Neutrophil (primary cell): ENCODE measurements around the gene SLC7A14.

ENCODE experiments used
- H3K27ac ChIP-seq: fragments of 200-600 bp; sonication (generic); 2 replicates; pipeline ENCODE4 v1.5.1; 2016; ENCODE audit warnings: mild to moderate bottlenecking, moderate library complexity
- H3K27me3 ChIP-seq: fragments of 200-600 bp; sonication (generic); 2 replicates; pipeline ENCODE4 v1.6.0; 2016; ENCODE audit warnings: mild to moderate bottlenecking
- H3K36me3 ChIP-seq: fragments of 200-600 bp; sonication (generic); 2 replicates; pipeline ENCODE4 v1.5.1; 2017
- H3K4me1 ChIP-seq, 2 experiments: fragments of 200-600 bp in 1 of 2; sonication (generic) in 1 of 2; 1 replicate in 1 of 2; 2 replicates in 1 of 2; pipeline versions ENCODE4 v1.5.1 to v1.6.1; 2013 to 2016; ENCODE audit warnings: low read depth in 1 of 2, low read length in 1 of 2, mild to moderate bottlenecking in 1 of 2, moderate library complexity in 1 of 2; ENCODE audit not compliant: control insufficient read depth in 1 of 2, insufficient read depth in 1 of 2
- H3K4me3 ChIP-seq, 2 experiments: fragments of 200-600 bp in 1 of 2; sonication (generic) in 1 of 2; 1 replicate in 1 of 2; 2 replicates in 1 of 2; pipeline ENCODE4 v1.5.1; 2013 to 2016; ENCODE audit warnings: low read depth in 1 of 2, low read length in 1 of 2, mild to moderate bottlenecking in 1 of 2, moderate library complexity in 1 of 2
- H3K9me3 ChIP-seq: fragments of 200-600 bp; sonication (generic); 2 replicates; pipeline ENCODE4 v1.5.1; 2016
- CTCF ChIP-seq: fragments of 200-600 bp; sonication (generic); IDR thresholded peaks from 2 replicates; pipeline ENCODE4 v1.5.1; 2016; ENCODE audit warnings: antibody characterized with exemption

SLC7A14 gene

DNA sequence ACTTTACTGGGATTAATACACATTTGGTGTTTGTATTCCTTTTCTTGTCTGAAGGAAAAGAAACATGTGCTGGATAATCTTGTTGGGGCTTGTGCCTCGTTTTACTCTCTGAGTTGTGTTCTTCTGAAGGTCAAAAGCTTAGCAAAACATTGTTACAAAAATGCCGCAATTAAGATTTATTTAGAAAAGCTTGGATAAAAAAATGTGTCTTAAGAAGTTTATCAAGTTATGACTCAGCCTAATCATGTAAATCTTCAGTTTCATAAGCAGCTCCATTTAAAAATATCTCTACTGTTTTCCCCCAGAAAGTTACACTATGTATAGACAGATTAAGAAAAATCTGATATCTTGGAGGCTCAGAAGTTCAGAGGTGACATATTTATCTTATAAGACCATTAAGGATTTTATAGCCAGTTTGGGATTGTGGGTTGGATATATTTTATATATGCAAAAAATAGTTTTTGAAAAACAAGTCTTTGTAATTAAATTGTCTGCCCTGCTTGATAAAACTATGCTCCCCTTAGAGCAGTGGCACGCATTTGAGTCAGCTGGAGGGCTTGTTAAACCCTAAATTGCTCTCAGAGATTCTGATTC lies 110.7 kb downstream of the SLC7A14 start:
- TF ChIP-seq CTCF = no peak
- H3K4me1 ChIP-seq = no peaks in the 10 kb centered on the region
- H3K36me3 ChIP-seq = no peaks in the 10 kb centered on the region
- H3K4me3 ChIP-seq = no peak overlapping the region
- no peak overlapping the region for H3K27ac ChIP-seq
- H3K9me3 ChIP-seq = no peaks in the 10 kb centered on the region
- peaks cover 45% of the 10 kb centered on the region for H3K27me3 ChIP-seq

DNA sequence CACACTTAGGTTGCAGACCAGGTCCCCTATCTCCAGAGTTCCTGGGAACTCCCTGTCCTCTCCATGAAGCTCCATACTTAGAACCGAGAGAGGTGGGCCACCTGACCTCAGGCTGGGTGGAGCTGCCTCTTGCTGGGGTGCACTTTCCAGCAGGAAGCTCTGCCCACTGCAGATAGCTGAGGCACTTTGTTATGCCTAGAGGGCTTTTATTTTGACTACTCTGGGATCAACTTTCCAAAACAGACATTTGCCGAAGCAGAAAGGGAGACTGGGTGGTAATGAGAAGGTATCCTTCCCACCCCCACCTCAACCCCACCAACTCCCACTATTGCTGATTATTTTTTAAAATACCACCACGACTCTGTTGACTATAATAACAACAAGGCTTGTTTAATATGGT lies 112.5 kb downstream of the SLC7A14 start:
- Histone ChIP-seq H3K4me1 (no peaks in the 10 kb centered on the region), H3K9me3 (no peaks in the 10 kb centered on the region), H3K36me3 (no peaks in the 10 kb centered on the region), H3K27me3 (peaks cover 63% of the 10 kb centered on the region), H3K4me3 (no peak overlapping the region), H3K27ac (no peak overlapping the region)
- no peak for TF ChIP-seq CTCF

DNA sequence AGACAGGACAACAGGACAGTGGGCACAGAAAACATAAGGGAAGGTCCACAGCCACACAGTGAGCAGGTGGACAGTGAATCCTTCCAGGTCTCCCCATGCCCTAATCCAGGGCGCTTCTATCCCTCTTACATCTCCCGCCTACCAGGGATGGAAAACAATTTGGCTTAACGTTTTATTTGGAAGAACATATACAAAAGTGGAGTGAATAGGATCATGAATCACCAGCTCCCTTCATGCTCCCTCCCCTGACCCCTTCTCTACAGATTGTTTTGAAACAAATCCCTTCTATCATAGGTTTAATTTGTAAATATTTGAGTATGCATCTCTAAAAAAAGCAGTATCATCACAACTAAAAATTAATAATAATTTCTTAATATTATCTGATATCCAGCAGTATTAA lies 114.7 kb downstream of the SLC7A14 start:
- Histone ChIP-seq H3K9me3 (no peaks in the 10 kb centered on the region), H3K4me3 (no peak overlapping the region), H3K4me1 (no peaks in the 10 kb centered on the region), H3K27ac (no peak overlapping the region), H3K36me3 (no peaks in the 10 kb centered on the region), H3K27me3 (peaks cover 68% of the 10 kb centered on the region)
- no peak for TF ChIP-seq CTCF

DNA sequence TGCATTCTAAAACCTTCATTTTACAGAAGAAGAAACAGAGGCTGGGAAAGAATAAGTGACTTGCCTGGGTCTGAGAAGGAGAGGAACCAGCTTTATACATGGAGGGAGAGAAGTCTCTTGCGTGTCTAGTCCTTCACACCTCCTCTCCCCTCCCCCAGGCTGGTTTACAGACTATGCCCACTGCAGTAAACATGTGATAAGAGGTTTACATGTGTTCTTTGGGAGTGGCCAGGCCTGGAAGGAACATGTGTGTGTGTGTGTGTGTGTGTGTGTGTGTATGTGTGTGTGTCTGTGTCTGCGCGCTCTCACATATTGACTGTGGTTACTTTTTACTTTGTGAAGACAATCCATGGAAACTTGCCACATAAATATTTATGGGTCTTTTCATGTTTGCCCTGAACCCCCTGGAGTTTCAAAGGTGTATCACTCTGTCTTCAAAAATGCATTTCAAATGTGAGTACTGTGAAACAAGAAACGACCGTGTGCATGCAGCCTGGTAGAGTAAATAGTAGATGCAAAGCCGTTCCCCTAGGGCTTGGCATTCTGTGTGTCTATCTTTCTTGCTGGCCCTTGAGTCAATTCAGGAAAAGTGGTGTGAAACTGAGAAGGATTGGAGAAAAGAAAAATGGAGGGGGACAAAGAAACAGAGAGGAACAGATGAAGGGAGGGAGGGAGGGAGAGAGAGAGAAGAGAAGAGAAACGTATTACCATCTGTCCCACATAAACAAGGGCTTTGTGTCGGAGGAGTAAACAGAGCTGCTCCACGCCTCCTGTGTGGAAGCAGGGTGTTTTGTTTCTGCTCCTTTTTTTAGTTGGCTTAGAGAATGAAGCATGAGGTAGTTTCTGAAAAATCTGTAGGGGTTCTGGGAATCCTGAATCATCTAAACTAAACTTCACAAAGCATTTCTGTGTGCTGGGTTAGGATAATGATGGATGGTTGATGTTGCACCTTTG lies 115.5 kb downstream of the SLC7A14 start:
- Histone ChIP-seq H3K4me3 (no peak overlapping the region), H3K27me3 (peaks cover 70% of the 10 kb centered on the region), H3K27ac (no peak overlapping the region), H3K36me3 (no peaks in the 10 kb centered on the region), H3K4me1 (no peaks in the 10 kb centered on the region), H3K9me3 (no peaks in the 10 kb centered on the region)
- TF ChIP-seq CTCF = no peak

- peaks cover 74% of the 10 kb centered on the region for H3K27me3 ChIP-seq
- no peaks in the 10 kb centered on the region for H3K9me3 ChIP-seq
- no peak overlapping the region for H3K27ac ChIP-seq
- no peaks in the 10 kb centered on the region for H3K36me3 ChIP-seq
- no peaks in the 10 kb centered on the region for H3K4me1 ChIP-seq
- TF ChIP-seq CTCF = no peak
- H3K4me3 ChIP-seq = no peak overlapping the region
These were observed 116.5 kb downstream of the SLC7A14 start for GRCh38 chr3:170469151-170470062.
